ENCODE measurements around the gene TSHZ2.

- TF ChIP-seq ZFP36 (IDR thresholded peaks at IDR 0.05; ENCODE audit: low read depth, low read length, partially characterized antibody) (no peak), ZNF224 (CRISPR knock-in tag; IDR thresholded peaks at IDR 0.05) (no peak), U2AF2 (optimal IDR thresholded peaks at IDR 0.05; ENCODE audit: low read depth, low read length) (no peak), FOSL1 (tag; conservative IDR thresholded peaks at IDR 0.05) (no peak), CTCF (IDR thresholded peaks at IDR 0.05 in 2 of 3, conservative IDR thresholded peaks at IDR 0.05 in 1 of 3; ENCODE audit: insufficient read depth in 2 of 3, low read depth in 1 of 3, low read length in 3 of 3) (no peak), FOXK1 (CRISPR knock-in tag; IDR thresholded peaks at IDR 0.05; ENCODE audit: borderline replicate concordance) (no peak), E2F5 (CRISPR knock-in tag; IDR thresholded peaks at IDR 0.05) (no peak), MAFG (tag; conservative IDR thresholded peaks at IDR 0.05) (no peak)
- TF ChIP-seq, protein P1, sequence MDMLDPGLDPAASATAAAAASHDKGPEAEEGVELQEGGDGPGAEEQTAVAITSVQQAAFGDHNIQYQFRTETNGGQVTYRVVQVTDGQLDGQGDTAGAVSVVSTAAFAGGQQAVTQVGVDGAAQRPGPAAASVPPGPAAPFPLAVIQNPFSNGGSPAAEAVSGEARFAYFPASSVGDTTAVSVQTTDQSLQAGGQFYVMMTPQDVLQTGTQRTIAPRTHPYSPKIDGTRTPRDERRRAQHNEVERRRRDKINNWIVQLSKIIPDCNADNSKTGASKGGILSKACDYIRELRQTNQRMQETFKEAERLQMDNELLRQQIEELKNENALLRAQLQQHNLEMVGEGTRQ (CRISPR knock-in tag; IDR thresholded peaks at IDR 0.05): no peak
These were observed 218.1 kb downstream of the TSHZ2 start for GRCh38 chr20:53190225-53190624.
